ENCODE measurements around the gene DOK7. TPM values are rescaled to one million over a fixed set of nuclear protein-coding genes. Genes with fewer than 3 reads are reported as not detected.

Gene DOK7
- polyA plus RNA-seq, 2 donors, result 0.11 to 0.29 TPM

DNA sequence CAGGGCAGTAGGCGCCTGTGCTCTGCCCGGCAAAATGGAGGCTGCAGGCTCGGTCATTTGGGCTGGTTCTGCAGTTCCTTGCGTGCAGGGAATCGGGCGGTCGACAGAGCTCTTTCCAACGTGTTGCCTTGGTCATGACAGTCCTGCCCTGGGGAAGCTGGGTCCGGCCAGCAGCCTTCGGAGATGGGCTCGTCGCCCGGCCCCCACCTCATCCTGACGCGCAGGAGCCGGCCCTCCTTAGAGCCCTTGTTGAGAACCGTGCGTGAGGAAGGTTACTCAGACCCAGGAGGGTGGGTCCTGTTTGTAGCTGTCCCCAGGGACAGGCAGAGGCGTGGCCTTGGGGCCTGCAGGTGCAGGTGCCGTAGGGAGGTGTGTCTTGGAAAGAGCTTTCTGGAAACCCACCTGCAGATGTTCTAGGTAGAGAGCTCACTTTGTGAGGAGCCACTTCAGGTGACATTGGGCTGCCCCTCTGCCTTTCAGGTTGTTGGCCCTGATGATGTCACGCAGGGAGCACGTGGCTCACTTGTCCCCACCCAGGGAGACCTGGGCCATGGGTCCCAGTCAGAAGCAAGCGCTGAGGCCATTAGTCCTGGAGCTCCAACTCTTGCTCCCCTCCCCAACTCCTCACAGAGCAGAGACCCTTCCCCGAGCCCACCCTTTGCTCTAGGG, 36.5 kb upstream of the DOK7 start:
- WGBS, 2 donors, result 83 to 86% methylated on average over 24 of the region's 24 CpGs
- no peak overlapping the region for H3K27ac ChIP-seq (ENCODE audit: low read depth in 2 of 2, low read length in 1 of 2)
- no peaks in the 10 kb centered on the region for H3K9me3 ChIP-seq (ENCODE audit: control insufficient read depth in 2 of 2, insufficient read depth in 1 of 2, low read depth in 1 of 2, low read length in 1 of 2)
- peaks cover 40 to 75% of the 10 kb centered on the region in 2 donors for H3K36me3 ChIP-seq (ENCODE audit: control insufficient read depth in 2 of 2, insufficient read depth in 2 of 2, low read length in 1 of 2)
- H3K27me3 ChIP-seq (ENCODE audit: control insufficient read depth in 1 of 2, insufficient read depth in 2 of 2, low read length in 2 of 2), result no peaks in the 10 kb centered on the region
- no peak overlapping the region for H3K4me3 ChIP-seq (ENCODE audit: low read depth in 1 of 2, low read length in 2 of 2)
- H3K4me1 ChIP-seq (ENCODE audit: control insufficient read depth in 2 of 2, insufficient read depth in 2 of 2, low read length in 1 of 2), result peaks cover 0 to 5% of the 10 kb centered on the region in 2 donors

DNA sequence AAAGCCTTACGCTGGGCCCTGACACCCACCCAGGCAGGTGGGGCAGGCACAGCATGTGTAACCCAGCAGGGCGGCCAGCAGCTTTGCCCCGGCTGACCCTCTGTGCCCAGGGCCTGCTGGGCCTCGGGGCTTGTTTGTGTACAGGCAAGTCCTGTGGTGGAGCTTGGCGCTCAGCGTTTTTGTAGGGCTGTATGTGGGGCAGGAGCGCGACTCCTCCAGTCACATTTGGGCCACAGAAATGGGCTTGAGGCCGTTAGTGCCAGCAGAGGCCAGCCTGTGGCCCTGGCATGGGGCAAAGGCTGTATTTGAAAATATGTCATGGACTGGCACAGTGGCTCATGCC, 36.0 kb upstream of the DOK7 start:
- WGBS, 2 donors, result 87 to 92% methylated on average over 9 of the region's 9 CpGs
- Histone ChIP-seq H3K36me3 (ENCODE audit: control insufficient read depth in 2 of 2, insufficient read depth in 2 of 2, low read length in 1 of 2) (peaks cover 40 to 72% of the 10 kb centered on the region in 2 donors), H3K9me3 (ENCODE audit: control insufficient read depth in 2 of 2, insufficient read depth in 1 of 2, low read depth in 1 of 2, low read length in 1 of 2) (peaks cover 0 to 2% of the 10 kb centered on the region in 2 donors), H3K4me1 (ENCODE audit: control insufficient read depth in 2 of 2, insufficient read depth in 2 of 2, low read length in 1 of 2) (peaks cover 0 to 5% of the 10 kb centered on the region in 2 donors), H3K4me3 (ENCODE audit: low read depth in 1 of 2, low read length in 2 of 2) (no peak overlapping the region), H3K27ac (ENCODE audit: low read depth in 2 of 2, low read length in 1 of 2) (no peak overlapping the region), H3K27me3 (ENCODE audit: control insufficient read depth in 1 of 2, insufficient read depth in 2 of 2, low read length in 2 of 2) (no peaks in the 10 kb centered on the region)

DNA sequence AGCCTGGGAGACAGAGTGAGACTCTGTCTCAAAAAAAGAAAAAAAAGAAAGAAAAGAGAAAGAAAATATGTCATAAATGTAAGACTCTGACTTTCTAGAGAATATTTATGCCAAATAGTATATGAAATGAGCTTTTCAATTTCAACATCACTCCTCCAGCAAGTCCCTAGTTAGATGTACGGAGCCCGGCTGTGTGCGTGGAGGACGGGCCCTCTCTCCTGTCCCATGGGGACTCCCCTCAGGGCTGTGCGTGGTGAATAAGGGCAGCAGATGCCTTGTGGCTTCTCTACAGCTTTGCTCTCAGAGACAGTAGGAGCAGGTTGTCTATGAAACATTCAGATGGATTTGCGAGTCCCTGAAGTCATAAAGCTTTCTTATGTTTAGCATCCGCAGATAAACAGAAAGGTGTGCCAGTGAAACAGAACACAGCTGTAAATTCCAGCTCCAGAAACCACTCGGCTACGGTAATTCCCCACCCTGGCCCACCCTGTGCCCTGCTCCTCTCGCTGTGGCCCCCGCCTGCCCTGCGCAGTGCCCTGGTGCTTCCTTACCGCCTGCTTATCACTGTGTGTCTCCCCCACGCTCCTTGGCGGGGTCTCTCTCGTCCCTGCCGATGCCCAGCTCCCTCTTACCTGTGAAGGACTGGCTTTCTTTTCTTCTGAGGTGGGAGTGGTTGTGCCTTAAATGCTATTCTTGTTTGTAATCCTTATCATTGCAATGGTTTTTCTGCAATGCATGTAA, 35.2 kb upstream of the DOK7 start:
- peaks cover 0 to 5% of the 10 kb centered on the region in 2 donors for H3K4me1 ChIP-seq (ENCODE audit: control insufficient read depth in 2 of 2, insufficient read depth in 2 of 2, low read length in 1 of 2)
- 89 to 92% methylated on average over 17 of the region's 17 CpGs for WGBS, 2 donors
- peaks cover 0 to 2% of the 10 kb centered on the region in 2 donors for H3K9me3 ChIP-seq (ENCODE audit: control insufficient read depth in 2 of 2, insufficient read depth in 1 of 2, low read depth in 1 of 2, low read length in 1 of 2)
- no peak overlapping the region for H3K4me3 ChIP-seq (ENCODE audit: low read depth in 1 of 2, low read length in 2 of 2)
- H3K36me3 ChIP-seq (ENCODE audit: control insufficient read depth in 2 of 2, insufficient read depth in 2 of 2, low read length in 1 of 2), result peaks cover 35 to 71% of the 10 kb centered on the region in 2 donors
- H3K27me3 ChIP-seq (ENCODE audit: control insufficient read depth in 1 of 2, insufficient read depth in 2 of 2, low read length in 2 of 2), result no peaks in the 10 kb centered on the region
- H3K27ac ChIP-seq (ENCODE audit: low read depth in 2 of 2, low read length in 1 of 2), result no peak overlapping the region

DNA sequence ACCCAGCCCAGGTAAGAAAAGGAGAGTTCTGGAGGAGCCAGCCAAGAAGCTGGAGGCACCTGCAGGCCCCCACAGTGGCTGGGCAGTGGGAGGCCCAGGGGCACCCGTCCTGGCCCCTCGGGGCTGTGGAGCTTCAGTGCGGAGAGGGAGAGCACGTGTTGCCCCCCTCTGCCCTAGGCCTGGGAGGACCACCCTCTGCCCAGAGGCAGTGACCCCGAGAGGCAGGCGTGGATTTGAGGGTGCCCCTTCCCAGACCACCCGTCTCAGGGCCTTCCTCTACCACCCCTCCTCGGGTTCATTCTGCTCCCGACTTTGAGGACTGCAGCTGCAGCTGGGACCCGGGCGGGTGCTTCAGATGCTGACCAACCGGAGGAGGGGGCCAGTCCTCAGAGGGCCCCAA, 33.5 kb upstream of the DOK7 start:
- H3K4me3 ChIP-seq (ENCODE audit: low read depth in 1 of 2, low read length in 2 of 2), result no peak overlapping the region
- peaks cover 0 to 2% of the 10 kb centered on the region in 2 donors for H3K9me3 ChIP-seq (ENCODE audit: control insufficient read depth in 2 of 2, insufficient read depth in 1 of 2, low read depth in 1 of 2, low read length in 1 of 2)
- peak overlapping the region in 1 of 2 donors; percentile 6 for H3K27ac ChIP-seq (ENCODE audit: low read depth in 2 of 2, low read length in 1 of 2)
- H3K4me1 ChIP-seq (ENCODE audit: control insufficient read depth in 2 of 2, insufficient read depth in 2 of 2, low read length in 1 of 2), result peaks cover 0 to 5% of the 10 kb centered on the region in 2 donors
- WGBS, 2 donors, result 80 to 90% methylated on average over 11 to 12 of the region's 12 CpGs
- H3K36me3 ChIP-seq (ENCODE audit: control insufficient read depth in 2 of 2, insufficient read depth in 2 of 2, low read length in 1 of 2), result peaks cover 27 to 69% of the 10 kb centered on the region in 2 donors
- no peaks in the 10 kb centered on the region for H3K27me3 ChIP-seq (ENCODE audit: control insufficient read depth in 1 of 2, insufficient read depth in 2 of 2, low read length in 2 of 2)

DNA sequence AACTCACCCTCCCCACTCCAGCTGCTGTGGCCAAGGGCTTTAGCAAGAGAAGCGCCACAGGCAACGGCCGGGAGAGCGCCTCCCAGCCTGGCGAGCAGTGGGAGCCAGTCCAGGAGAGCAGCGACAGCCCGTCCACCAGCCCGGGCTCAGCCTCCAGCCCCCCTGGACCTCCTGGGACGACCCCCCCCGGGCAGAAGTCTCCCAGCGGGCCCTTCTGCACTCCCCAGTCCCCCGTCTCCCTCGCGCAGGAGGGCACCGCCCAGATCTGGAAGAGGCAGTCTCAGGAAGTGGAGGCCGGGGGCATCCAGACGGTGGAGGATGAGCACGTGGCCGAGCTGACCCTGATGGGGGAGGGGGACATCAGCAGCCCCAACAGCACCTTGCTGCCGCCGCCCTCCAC, 32.6 kb upstream of the DOK7 start:
- H3K27ac ChIP-seq (ENCODE audit: low read depth in 2 of 2, low read length in 1 of 2), result no peak overlapping the region
- H3K36me3 ChIP-seq (ENCODE audit: control insufficient read depth in 2 of 2, insufficient read depth in 2 of 2, low read length in 1 of 2), result peaks cover 22 to 63% of the 10 kb centered on the region in 2 donors
- H3K27me3 ChIP-seq (ENCODE audit: control insufficient read depth in 1 of 2, insufficient read depth in 2 of 2, low read length in 2 of 2), result no peaks in the 10 kb centered on the region
- WGBS, 2 donors, result 76 to 81% methylated on average over 21 of the region's 21 CpGs
- no peak overlapping the region for H3K4me3 ChIP-seq (ENCODE audit: low read depth in 1 of 2, low read length in 2 of 2)
- H3K9me3 ChIP-seq (ENCODE audit: control insufficient read depth in 2 of 2, insufficient read depth in 1 of 2, low read depth in 1 of 2, low read length in 1 of 2), result peaks cover 0 to 2% of the 10 kb centered on the region in 2 donors
- peaks cover 0 to 5% of the 10 kb centered on the region in 2 donors for H3K4me1 ChIP-seq (ENCODE audit: control insufficient read depth in 2 of 2, insufficient read depth in 2 of 2, low read length in 1 of 2)

DNA sequence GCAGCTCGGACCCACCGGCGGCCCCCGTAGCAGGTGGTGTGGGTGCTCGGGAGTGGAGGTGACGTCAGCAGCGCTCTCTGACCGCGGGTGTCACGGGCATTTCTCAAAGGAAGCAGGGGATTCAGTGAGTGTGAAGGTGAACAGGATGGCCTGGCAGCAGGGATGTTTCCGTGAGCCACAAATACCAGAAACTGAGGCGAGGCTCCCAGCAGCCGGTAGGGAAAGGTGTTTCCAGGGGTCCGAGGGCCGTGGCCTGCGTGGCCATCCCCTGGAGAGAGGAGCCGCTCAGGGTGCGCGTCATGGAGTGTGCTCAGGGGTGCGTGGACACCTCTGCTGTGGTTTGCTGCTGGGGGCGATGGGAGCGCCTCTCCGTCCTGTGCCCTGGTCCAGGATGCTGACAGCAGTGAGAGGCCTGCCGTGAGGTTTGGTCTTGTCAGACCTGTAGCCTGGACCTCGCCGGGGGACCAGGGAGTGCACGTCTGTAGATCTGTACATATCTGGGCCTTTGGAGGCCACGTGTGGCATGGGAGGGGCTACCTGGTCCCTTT, 31.6 kb upstream of the DOK7 start:
- Histone ChIP-seq H3K4me3 (ENCODE audit: low read depth in 1 of 2, low read length in 2 of 2) (no peak overlapping the region), H3K9me3 (ENCODE audit: control insufficient read depth in 2 of 2, insufficient read depth in 1 of 2, low read depth in 1 of 2, low read length in 1 of 2) (peaks cover 0 to 2% of the 10 kb centered on the region in 2 donors), H3K36me3 (ENCODE audit: control insufficient read depth in 2 of 2, insufficient read depth in 2 of 2, low read length in 1 of 2) (peaks cover 21 to 60% of the 10 kb centered on the region in 2 donors), H3K27me3 (ENCODE audit: control insufficient read depth in 1 of 2, insufficient read depth in 2 of 2, low read length in 2 of 2) (no peaks in the 10 kb centered on the region), H3K27ac (ENCODE audit: low read depth in 2 of 2, low read length in 1 of 2) (no peak overlapping the region), H3K4me1 (ENCODE audit: control insufficient read depth in 2 of 2, insufficient read depth in 2 of 2, low read length in 1 of 2) (peaks cover 3 to 12% of the 10 kb centered on the region in 2 donors)
- WGBS, 2 donors, result 87 to 88% methylated on average over 28 of the region's 28 CpGs

DNA sequence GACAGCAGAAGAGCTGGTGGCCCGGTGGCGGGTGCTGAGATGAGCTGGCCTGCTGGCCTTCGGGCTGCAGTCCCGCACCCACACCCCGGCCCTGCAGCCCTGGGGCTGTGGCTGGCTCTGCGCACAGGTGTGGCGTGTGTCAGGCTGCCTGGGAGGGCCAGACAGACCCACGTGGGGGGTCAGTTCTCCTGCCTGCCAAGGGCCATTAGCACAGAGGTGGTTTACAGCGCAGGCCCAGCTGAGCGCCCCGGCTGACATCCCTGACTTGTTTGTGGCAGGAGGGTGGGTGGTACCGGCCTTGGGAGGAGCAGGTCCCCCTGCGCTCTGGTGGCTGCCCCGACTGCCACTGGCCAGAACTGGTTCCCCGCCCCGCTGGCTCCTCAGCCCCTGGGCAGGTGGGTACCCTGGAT, 30.7 kb upstream of the DOK7 start:
- 81 to 87% methylated on average over 16 of the region's 16 CpGs for WGBS, 2 donors
- Histone ChIP-seq H3K27me3 (ENCODE audit: control insufficient read depth in 1 of 2, insufficient read depth in 2 of 2, low read length in 2 of 2) (no peaks in the 10 kb centered on the region), H3K4me1 (ENCODE audit: control insufficient read depth in 2 of 2, insufficient read depth in 2 of 2, low read length in 1 of 2) (peaks cover 6 to 20% of the 10 kb centered on the region in 2 donors), H3K9me3 (ENCODE audit: control insufficient read depth in 2 of 2, insufficient read depth in 1 of 2, low read depth in 1 of 2, low read length in 1 of 2) (peaks cover 0 to 2% of the 10 kb centered on the region in 2 donors), H3K27ac (ENCODE audit: low read depth in 2 of 2, low read length in 1 of 2) (no peak overlapping the region), H3K36me3 (ENCODE audit: control insufficient read depth in 2 of 2, insufficient read depth in 2 of 2, low read length in 1 of 2) (peaks cover 16 to 53% of the 10 kb centered on the region in 2 donors), H3K4me3 (ENCODE audit: low read depth in 1 of 2, low read length in 2 of 2) (no peak overlapping the region)

DNA sequence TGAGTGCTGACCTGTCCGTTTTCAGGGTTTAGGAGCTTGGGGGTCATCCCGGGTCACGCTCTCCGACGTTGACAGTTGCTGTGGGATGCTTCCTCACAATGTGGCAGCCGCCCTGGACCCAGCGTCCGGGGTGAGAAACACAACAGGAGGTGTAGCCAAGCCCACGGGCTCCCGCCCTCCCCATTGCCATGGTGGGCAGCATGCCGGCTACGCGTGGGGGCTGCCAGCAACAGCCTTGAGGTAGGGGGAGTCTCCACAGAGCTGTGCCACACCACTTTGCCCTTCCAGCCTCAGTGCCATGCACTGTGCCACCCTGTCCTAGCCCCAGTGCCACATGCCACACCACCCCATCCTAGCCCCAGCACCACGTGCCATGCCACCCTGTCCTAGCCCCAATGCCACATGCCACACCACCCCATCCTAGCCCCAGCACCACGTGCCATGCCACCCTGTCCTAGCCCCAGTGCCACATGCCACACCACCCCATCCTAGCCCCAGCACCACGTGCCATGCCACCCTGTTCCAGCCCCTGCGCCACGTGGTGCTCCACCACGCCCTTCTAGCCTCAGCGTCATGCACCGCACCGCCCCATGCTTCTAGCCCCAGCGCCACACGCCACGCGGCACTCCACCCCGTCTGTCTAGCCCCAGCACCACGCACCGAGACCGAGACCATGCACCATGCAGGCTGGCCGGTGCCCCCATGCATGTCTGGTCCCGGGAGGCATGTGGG, 29.8 kb upstream of the DOK7 start:
- Histone ChIP-seq H3K36me3 (ENCODE audit: control insufficient read depth in 2 of 2, insufficient read depth in 2 of 2, low read length in 1 of 2) (peaks cover 16 to 48% of the 10 kb centered on the region in 2 donors), H3K9me3 (ENCODE audit: control insufficient read depth in 2 of 2, insufficient read depth in 1 of 2, low read depth in 1 of 2, low read length in 1 of 2) (peaks cover 0 to 2% of the 10 kb centered on the region in 2 donors)
- WGBS, 2 donors, result 89 to 91% methylated on average over 32 of the region's 32 CpGs

More for the DNA sequence above, 29.8 kb upstream of the DOK7 start:
- Histone ChIP-seq H3K27ac (ENCODE audit: low read depth in 2 of 2, low read length in 1 of 2) (no peak overlapping the region), H3K4me1 (ENCODE audit: control insufficient read depth in 2 of 2, insufficient read depth in 2 of 2, low read length in 1 of 2) (peaks cover 8 to 29% of the 10 kb centered on the region in 2 donors), H3K4me3 (ENCODE audit: low read depth in 1 of 2, low read length in 2 of 2) (no peak overlapping the region), H3K27me3 (ENCODE audit: control insufficient read depth in 1 of 2, insufficient read depth in 2 of 2, low read length in 2 of 2) (no peaks in the 10 kb centered on the region)
